Breast epithelium (tissue), 4 donors: ENCODE measurements around the gene ADD2. TPM values are rescaled to one million over a fixed set of nuclear protein-coding genes. Genes with fewer than 3 reads are reported as not detected.

Source experiments
- DNase-seq, 2 donors: peaks; one replicate each; pipeline ENCODE4 v3.0.0-alpha.2; 2019; ENCODE audit warnings: low spot score in 2 of 2
- H3K27ac ChIP-seq, 2 donors: fragments of 200-600 bp; sonication (generic) in 1 of 2; one replicate each; pipeline ENCODE4 v1.5.1; 2016 to 2019; ENCODE audit warnings: mild to moderate bottlenecking in 1 of 2
- H3K27me3 ChIP-seq, 2 donors: fragments of 200-600 bp; sonication (generic) in 1 of 2; one replicate each; pipeline versions ENCODE4 v1.5.1 to v1.6.0; 2017 to 2019; ENCODE audit warnings: control low read depth in 1 of 2, mild to moderate bottlenecking in 1 of 2
- H3K36me3 ChIP-seq: fragments of 200-600 bp; one replicate; pipeline ENCODE4 v1.5.1; 2019
- H3K4me1 ChIP-seq, 2 donors: fragments of 200-600 bp; sonication (generic); one replicate each; pipeline ENCODE4 v1.5.1; 2016 to 2019; ENCODE audit warnings: control low read depth in 1 of 2
- H3K4me3 ChIP-seq, 3 donors: fragments of 200-600 bp; sonication (generic); 1 replicate in 2 of 3; 2 replicates in 1 of 3; pipeline ENCODE4 v1.5.1; 2016 to 2019; ENCODE audit warnings: mild to moderate bottlenecking in 3 of 3, moderate library complexity in 2 of 3
- H3K9me3 ChIP-seq, 2 donors: fragments of 200-600 bp; sonication (generic) in 1 of 2; one replicate each; pipeline ENCODE4 v1.5.1; 2016 to 2019; ENCODE audit warnings: control low read depth in 1 of 2
- CTCF ChIP-seq, 3 donors: fragments of 450-650 bp; IDR thresholded peaks; one replicate each; pipeline ENCODE4 v1.5.1; 2016 to 2017; ENCODE audit warnings: antibody characterized with exemption in 3 of 3, mild to moderate bottlenecking in 3 of 3, moderate library complexity in 3 of 3
- POLR2A ChIP-seq: fragments of 450-650 bp; IDR thresholded peaks from one replicate; pipeline ENCODE4 v1.6.1; 2016; ENCODE audit warnings: antibody characterized with exemption, mild to moderate bottlenecking, moderate library complexity
- POLR2AphosphoS5 ChIP-seq, 3 donors: sonication (generic); formaldehyde crosslinking; IDR thresholded peaks; one replicate each; pipeline ENCODE4 v1.6.1; 2017; ENCODE audit warnings: antibody characterized with exemption in 3 of 3
- intact Hi-C: fragments of 100-400 bp; cut with DNase I; formaldehyde crosslinking; loops from one replicate; pipeline ENCODE4 v1.15.1; 2023; ENCODE audit warnings: low total_unique reads
- total RNA-seq, 3 donors: library from RNA; depleted of rRNA; stranded (reverse); fragments of >200 nt; gene quantifications; one replicate each; pipeline ENCODE4 v1.1.0, GENCODE V29; 2016

Gene ADD2
- total RNA-seq, 3 donors from 2014 or later: 1.3 to 2.3 (median 1.9) TPM

- H3K4me1 ChIP-seq: no peaks in the 10 kb centered on the region
- H3K36me3 ChIP-seq: no peaks in the 10 kb centered on the region
- no peak overlapping the region for H3K27ac ChIP-seq
- intact Hi-C loops: no loop called here
- no peak for DNase-seq
- H3K27me3 ChIP-seq: no peaks in the 10 kb centered on the region
- H3K4me3 ChIP-seq: no peak overlapping the region
- H3K9me3 ChIP-seq: no peaks in the 10 kb centered on the region
- TF ChIP-seq POLR2A (no peak), POLR2AphosphoS5 (IDR thresholded peaks at IDR 0.05) (no peak), CTCF (IDR thresholded peaks at IDR 0.05) (no peak)
Measured at GRCh38 chr2:70675862-70676261, 92.1 kb downstream of the ADD2 start.

GRCh38 chr2:70674636-70675430 lies 93.2 kb downstream of the ADD2 start:
- H3K36me3 ChIP-seq: no peaks in the 10 kb centered on the region
- no peak for DNase-seq
- no peaks in the 10 kb centered on the region for H3K4me1 ChIP-seq
- no peaks in the 10 kb centered on the region for H3K9me3 ChIP-seq
- intact Hi-C loops: no loop called here
- no peak overlapping the region for H3K27ac ChIP-seq
- no peak overlapping the region for H3K4me3 ChIP-seq
- H3K27me3 ChIP-seq: no peaks in the 10 kb centered on the region
- no peak for TF ChIP-seq POLR2A
- TF ChIP-seq POLR2AphosphoS5 (IDR thresholded peaks at IDR 0.05): no peak
- TF ChIP-seq CTCF (IDR thresholded peaks at IDR 0.05): no peak

GRCh38 chr2:70673041-70673647 lies 94.9 kb downstream of the ADD2 start:
- no peak for TF ChIP-seq POLR2AphosphoS5 (IDR thresholded peaks at IDR 0.05)
- TF ChIP-seq CTCF (IDR thresholded peaks at IDR 0.05): no peak
- no peak for TF ChIP-seq POLR2A
- DNase-seq: no peak
- H3K4me3 ChIP-seq: no peak overlapping the region
- no peaks in the 10 kb centered on the region for H3K36me3 ChIP-seq
- intact Hi-C loops: no loop called here
- no peaks in the 10 kb centered on the region for H3K27me3 ChIP-seq
- no peak overlapping the region for H3K27ac ChIP-seq
- H3K9me3 ChIP-seq: no peaks in the 10 kb centered on the region
- no peaks in the 10 kb centered on the region for H3K4me1 ChIP-seq

GRCh38 chr2:70671092-70671675 lies 96.8 kb downstream of the ADD2 start:
- no peak overlapping the region for H3K27ac ChIP-seq
- TF ChIP-seq POLR2AphosphoS5 (IDR thresholded peaks at IDR 0.05) (no peak), POLR2A (no peak), CTCF (IDR thresholded peaks at IDR 0.05) (no peak)
- no peaks in the 10 kb centered on the region for H3K9me3 ChIP-seq
- no peaks in the 10 kb centered on the region for H3K36me3 ChIP-seq
- no peak for DNase-seq
- no peaks in the 10 kb centered on the region for H3K4me1 ChIP-seq
- no peak overlapping the region for H3K4me3 ChIP-seq
- no peaks in the 10 kb centered on the region for H3K27me3 ChIP-seq
- intact Hi-C loops: no loop called here

- Histone ChIP-seq H3K27ac (no peak overlapping the region), H3K9me3 (no peaks in the 10 kb centered on the region), H3K4me1 (no peaks in the 10 kb centered on the region), H3K4me3 (no peak overlapping the region), H3K36me3 (no peaks in the 10 kb centered on the region), H3K27me3 (no peaks in the 10 kb centered on the region)
- DNase-seq: no peak
- intact Hi-C loops: no loop called here
- TF ChIP-seq CTCF (IDR thresholded peaks at IDR 0.05) (no peak), POLR2A (no peak), POLR2AphosphoS5 (IDR thresholded peaks at IDR 0.05) (no peak)
Measured at GRCh38 chr2:70670626-70671025, 97.4 kb downstream of the ADD2 start.
